IPS DF 6.9 (cell line): ENCODE data around the gene MTIF3.
"Not testable (repeated sequence)": the region's sequence is repeated elsewhere in the genome, so short reads cannot be mapped to it uniquely, and the experiment has no call there.

ENCODE experiments used
- DNase-seq: peaks from one replicate; pipeline ENCODE4 v3.0.0-alpha.2; 2013; ENCODE audit warnings: low read depth, low spot score
- H3K27ac ChIP-seq: one replicate; pipeline ENCODE4 v1.5.1; 2013; ENCODE audit warnings: low read length, control low read depth
- H3K27me3 ChIP-seq: 2 replicates; pipeline ENCODE4 v1.6.1; 2013; ENCODE audit warnings: mild to moderate bottlenecking, low read length; ENCODE audit not compliant: control insufficient read depth, insufficient read depth
- H3K36me3 ChIP-seq: 2 replicates; pipeline ENCODE4 v1.6.1; 2013; ENCODE audit warnings: low read length; ENCODE audit not compliant: control insufficient read depth, insufficient read depth
- H3K4me1 ChIP-seq: 2 replicates; pipeline ENCODE4 v1.6.1; 2013; ENCODE audit warnings: low read length; ENCODE audit not compliant: control insufficient read depth, insufficient read depth
- H3K4me3 ChIP-seq: 2 replicates; pipeline ENCODE4 v1.5.1; 2013; ENCODE audit warnings: mild to moderate bottlenecking, low read length
- H3K9me3 ChIP-seq: 2 replicates; pipeline ENCODE4 v1.6.1; 2013; ENCODE audit warnings: low read length, inconsistent platforms; ENCODE audit not compliant: control insufficient read depth, insufficient read depth
- WGBS: extraction: QIAGEN DNeasy Blood & Tissue Kit; methylation state at CpG from one replicate; pipeline ENCODE4 v1.1.7; 2013; ENCODE audit warnings: mixed read lengths, missing lambda C conversion rate; ENCODE audit not compliant: insufficient read length, insufficient coverage; 5-methylcytosine and 5-hydroxymethylcytosine counted together

Gene MTIF3

DNA sequence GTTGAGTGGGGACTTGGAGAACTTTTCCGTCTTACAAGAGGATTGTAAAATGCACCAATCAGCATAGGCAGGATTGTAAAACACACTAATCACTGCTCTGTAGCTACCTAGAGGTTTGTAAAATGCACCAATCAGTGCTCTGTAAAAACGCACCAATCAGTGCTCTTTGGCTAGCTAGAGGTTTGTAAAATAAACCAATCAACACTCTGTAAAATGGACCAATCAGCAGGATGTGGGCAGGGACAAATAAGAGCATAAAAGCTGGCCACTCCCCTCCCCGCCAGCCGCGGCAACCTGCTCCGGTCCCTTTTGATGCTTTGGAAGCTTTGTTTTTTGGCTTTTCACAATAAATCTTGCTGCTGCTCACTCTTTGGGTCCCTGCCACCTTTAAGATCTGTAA lies 50.0 kb downstream of the MTIF3 start:
- DNase-seq, H3K27ac ChIP-seq, H3K4me3 ChIP-seq, H3K36me3 ChIP-seq, H3K27me3 ChIP-seq, H3K9me3 ChIP-seq, H3K4me1 ChIP-seq: not testable (repeated sequence)
- WGBS, result no CpG with 5 or more reads among the region's 6 CpGs

DNA sequence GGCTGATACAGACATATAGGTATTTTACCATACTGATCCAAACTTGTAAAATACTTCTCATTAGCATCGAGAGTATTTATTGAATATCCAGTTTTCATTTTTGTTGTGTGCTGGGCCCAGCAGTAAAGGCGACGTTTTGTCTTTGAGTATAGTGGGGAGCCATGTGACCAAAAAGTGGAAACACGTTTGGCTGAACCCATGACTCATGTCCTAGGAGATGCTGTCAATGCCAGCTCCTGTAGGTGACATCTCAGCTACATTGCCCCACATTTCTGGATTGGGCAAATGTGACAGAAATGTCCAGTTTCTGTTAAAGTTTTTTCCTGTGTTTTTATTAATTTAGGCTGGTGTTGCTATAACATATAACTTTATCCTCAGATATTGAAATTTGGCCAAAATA lies 52.0 kb downstream of the MTIF3 start:
- WGBS, result no CpG with 5 or more reads among the region's 4 CpGs
- no peaks in the 10 kb centered on the region for H3K27me3 ChIP-seq
- no peak for DNase-seq
- H3K27ac ChIP-seq, result no peak overlapping the region
- H3K4me3 ChIP-seq, result no peak overlapping the region
- H3K36me3 ChIP-seq, result no peaks in the 10 kb centered on the region
- H3K4me1 ChIP-seq, result no peaks in the 10 kb centered on the region
- H3K9me3 ChIP-seq, result no peaks in the 10 kb centered on the region

DNA sequence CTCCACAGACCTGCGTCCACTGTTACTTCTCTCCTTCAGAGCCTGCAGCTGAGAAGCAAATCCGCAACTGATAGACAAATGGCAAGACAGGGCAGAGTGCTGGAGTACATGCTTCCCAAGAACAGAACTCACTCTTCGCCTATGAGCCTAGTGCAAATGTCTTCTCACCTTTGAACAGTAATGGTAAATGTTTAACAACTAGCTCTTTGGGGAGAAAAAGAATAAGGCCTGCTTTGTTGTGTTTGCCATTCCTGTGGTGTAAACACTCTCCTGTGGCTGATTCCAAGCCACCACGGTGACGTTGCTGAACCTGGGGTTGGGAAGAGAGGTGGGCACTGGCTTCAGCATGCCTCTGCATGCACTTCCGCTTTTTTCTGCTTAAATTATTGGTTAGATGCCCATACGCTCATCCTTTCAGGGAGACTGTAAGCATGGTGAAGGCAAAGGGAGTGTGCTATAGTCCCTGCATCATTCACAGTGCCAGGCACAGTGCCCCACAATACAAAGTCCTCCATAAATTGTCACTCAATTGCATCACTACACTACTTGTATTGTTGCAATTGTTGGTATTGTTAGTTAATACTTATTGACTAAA lies 54.0 kb downstream of the MTIF3 start:
- no peaks in the 10 kb centered on the region for H3K4me1 ChIP-seq
- no peak for DNase-seq
- no peaks in the 10 kb centered on the region for H3K36me3 ChIP-seq
- WGBS, result no CpG with 5 or more reads among the region's 7 CpGs
- H3K27ac ChIP-seq, result no peak overlapping the region
- no peaks in the 10 kb centered on the region for H3K9me3 ChIP-seq
- no peaks in the 10 kb centered on the region for H3K27me3 ChIP-seq
- no peak overlapping the region for H3K4me3 ChIP-seq

DNA sequence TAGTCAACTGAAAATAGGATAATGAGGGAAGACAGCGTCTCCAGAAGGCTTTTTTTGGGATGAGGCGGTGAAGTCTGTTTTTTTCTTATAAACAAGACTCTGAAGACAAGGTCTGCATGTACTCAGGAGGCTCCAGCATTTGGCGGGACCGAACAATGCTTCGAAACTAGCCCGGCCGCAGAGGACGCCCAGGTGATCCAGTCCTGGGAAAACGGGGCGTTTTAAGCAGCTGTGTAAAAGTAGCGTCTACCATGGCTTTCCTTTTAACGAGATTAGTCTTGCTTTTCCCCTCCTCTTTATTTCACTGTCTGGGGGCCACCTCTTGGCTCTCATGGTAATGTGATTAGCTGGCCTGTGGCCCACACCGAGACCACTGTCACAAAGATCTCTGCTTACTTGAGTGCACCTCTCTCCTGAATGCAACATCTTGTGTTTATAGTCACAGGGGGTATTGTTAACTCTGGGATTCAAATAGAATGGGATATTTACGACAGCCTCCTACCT lies 55.3 kb downstream of the MTIF3 start:
- WGBS, result no CpG with 5 or more reads among the region's 14 CpGs
- no peaks in the 10 kb centered on the region for H3K4me1 ChIP-seq
- no peaks in the 10 kb centered on the region for H3K27me3 ChIP-seq
- no peak overlapping the region for H3K4me3 ChIP-seq
- DNase-seq, result no peak
- no peak overlapping the region for H3K27ac ChIP-seq
- no peaks in the 10 kb centered on the region for H3K9me3 ChIP-seq
- no peaks in the 10 kb centered on the region for H3K36me3 ChIP-seq

GRCh38 chr13:27393101-27393500 lies 57.3 kb downstream of the MTIF3 start:
- Histone ChIP-seq H3K27me3 (no peaks in the 10 kb centered on the region), H3K9me3 (no peaks in the 10 kb centered on the region), H3K4me3 (no peak overlapping the region), H3K36me3 (no peaks in the 10 kb centered on the region), H3K4me1 (no peaks in the 10 kb centered on the region), H3K27ac (no peak overlapping the region)
- DNase-seq, result no peak
- no CpG with 5 or more reads among the region's 4 CpGs for WGBS

DNA sequence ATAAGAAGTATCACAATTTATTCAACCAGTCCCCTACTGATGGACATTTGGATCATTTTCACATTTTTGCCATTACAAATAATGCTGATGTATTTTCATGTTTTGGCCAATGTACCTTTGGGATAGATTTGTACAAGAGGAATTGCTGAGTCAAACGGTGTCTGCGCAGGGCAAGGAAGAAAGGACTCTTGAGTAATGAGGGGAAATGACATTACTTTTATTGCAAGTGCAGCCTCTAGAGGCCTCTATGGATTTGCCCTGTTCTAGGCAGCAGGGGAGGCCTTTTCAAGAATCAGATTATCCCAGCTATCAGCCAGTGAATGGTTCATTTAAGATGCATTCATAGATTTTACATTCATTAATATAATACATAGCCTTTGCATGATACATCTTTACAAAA lies 58.9 kb downstream of the MTIF3 start:
- no peak overlapping the region for H3K27ac ChIP-seq
- WGBS, result no CpG with 5 or more reads among the region's 2 CpGs
- no peak for DNase-seq
- no peaks in the 10 kb centered on the region for H3K36me3 ChIP-seq
- no peaks in the 10 kb centered on the region for H3K9me3 ChIP-seq
- no peak overlapping the region for H3K4me3 ChIP-seq
- no peaks in the 10 kb centered on the region for H3K4me1 ChIP-seq
- H3K27me3 ChIP-seq, result no peaks in the 10 kb centered on the region

DNA sequence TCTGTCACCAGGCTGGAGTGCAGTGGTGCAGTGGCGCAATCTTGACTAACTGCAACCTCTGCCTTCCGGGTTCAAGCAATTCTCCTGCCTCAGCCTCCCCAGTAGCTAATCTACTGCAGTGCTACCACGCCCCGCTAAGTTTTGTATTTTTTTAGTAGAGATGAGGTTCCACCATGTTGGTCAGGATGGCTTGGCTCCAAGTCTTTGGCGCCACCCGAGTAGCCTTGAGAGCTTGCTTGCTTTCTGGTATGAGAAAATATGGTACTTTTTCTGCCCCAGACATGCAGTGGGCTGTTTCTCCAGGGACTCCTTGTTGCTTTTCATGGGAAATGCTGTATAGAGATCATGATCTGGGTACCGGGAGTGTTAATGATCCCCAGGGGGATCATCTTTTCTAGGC lies 60.5 kb downstream of the MTIF3 start:
- H3K27ac ChIP-seq, result no peak overlapping the region
- no peaks in the 10 kb centered on the region for H3K36me3 ChIP-seq
- WGBS, result no CpG with 5 or more reads among the region's 7 CpGs
- no peaks in the 10 kb centered on the region for H3K4me1 ChIP-seq
- no peak overlapping the region for H3K4me3 ChIP-seq
- no peaks in the 10 kb centered on the region for H3K27me3 ChIP-seq
- DNase-seq, result no peak
- no peaks in the 10 kb centered on the region for H3K9me3 ChIP-seq

DNA sequence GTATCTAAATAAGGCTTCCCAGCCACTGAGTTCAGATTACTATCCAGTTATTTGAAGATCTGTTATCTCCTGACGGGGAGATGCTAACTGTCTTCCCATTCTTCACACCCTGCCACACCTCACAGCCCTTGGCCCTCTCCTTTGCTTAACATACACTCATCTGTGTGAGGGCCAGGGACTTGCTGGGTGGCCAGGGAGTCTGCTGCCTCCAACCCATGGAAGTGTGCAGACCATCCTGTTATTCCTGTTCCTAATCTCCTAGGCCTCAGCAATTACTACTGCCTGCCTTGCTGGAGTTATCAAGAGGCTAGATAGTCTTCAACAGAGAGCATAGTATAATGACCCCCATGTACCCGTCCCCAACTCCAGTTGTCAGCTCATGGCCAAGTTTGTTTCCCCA lies 62.1 kb downstream of the MTIF3 start:
- H3K27me3 ChIP-seq, result no peaks in the 10 kb centered on the region
- WGBS, result no CpG with 5 or more reads among the region's 2 CpGs
- no peaks in the 10 kb centered on the region for H3K4me1 ChIP-seq
- no peaks in the 10 kb centered on the region for H3K9me3 ChIP-seq
- H3K36me3 ChIP-seq, result no peaks in the 10 kb centered on the region
- H3K27ac ChIP-seq, result no peak overlapping the region
- no peak overlapping the region for H3K4me3 ChIP-seq
- no peak for DNase-seq
